GM12864 (cell line): Measurements from ENCODE around the gene STPG4.

Experiments used
- DNase-seq: peaks from one replicate; pipeline ENCODE4 v3.0.0-alpha.2; 2011; ENCODE audit warnings: low read depth
- H3K4me3 ChIP-seq: 2 replicates; pipeline ENCODE4 v1.5.1; 2011; ENCODE audit warnings: mild to moderate bottlenecking, low read depth, low read length, control low read depth
- TF ChIP-seq, protein P1 (sequence below): IDR thresholded peaks from 2 replicates; pipeline ENCODE4 v1.5.1; 2011; ENCODE audit warnings: low read depth, mild to moderate bottlenecking, moderate library complexity, low read length, control low read depth, inconsistent platforms; ENCODE audit errors: missing control alignments

The STPG4 gene

DNA sequence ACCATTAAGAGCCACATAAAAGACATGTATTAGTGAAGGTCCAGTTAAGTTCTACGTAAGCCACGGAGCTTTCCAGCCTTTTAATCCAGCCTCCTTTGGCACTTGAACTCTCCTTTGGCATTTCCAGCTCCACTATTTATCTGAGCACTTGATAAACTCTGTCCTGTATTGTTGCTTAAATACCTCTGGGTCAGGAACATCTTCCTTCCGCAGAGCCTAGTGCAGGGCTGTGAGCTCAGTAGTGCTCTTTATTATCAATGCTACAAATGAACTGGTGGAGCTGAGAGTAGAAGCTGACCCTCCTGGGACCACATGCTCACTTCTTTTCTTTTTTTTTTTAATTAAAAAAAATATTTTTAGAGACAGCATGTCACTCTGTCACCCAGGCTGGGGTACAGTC is 4.9 kb downstream of the STPG4 start:
- TF ChIP-seq, protein P1, sequence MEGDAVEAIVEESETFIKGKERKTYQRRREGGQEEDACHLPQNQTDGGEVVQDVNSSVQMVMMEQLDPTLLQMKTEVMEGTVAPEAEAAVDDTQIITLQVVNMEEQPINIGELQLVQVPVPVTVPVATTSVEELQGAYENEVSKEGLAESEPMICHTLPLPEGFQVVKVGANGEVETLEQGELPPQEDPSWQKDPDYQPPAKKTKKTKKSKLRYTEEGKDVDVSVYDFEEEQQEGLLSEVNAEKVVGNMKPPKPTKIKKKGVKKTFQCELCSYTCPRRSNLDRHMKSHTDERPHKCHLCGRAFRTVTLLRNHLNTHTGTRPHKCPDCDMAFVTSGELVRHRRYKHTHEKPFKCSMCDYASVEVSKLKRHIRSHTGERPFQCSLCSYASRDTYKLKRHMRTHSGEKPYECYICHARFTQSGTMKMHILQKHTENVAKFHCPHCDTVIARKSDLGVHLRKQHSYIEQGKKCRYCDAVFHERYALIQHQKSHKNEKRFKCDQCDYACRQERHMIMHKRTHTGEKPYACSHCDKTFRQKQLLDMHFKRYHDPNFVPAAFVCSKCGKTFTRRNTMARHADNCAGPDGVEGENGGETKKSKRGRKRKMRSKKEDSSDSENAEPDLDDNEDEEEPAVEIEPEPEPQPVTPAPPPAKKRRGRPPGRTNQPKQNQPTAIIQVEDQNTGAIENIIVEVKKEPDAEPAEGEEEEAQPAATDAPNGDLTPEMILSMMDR, result no peak
- no peak for DNase-seq
- no peak overlapping the region for H3K4me3 ChIP-seq

DNA sequence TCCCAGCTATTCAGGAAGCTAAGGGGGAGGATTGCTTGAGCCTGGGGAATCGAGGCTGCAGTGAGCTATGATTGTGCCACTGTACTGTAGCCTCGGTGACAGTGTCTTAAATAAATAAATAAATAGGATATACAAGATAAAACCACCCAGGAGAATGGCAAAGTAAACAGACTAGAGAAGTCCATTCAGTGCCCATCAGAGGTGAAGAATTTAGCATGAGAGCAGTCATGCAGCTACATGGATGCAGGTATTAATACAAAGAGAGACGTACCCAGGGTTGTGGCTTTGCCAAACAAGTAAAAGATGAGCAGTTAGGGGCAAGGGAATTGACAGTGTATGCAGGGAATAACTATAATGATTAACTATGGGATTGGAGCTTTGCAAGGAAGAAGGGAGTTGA is 8.1 kb downstream of the STPG4 start:
- DNase-seq, result no peak
- TF ChIP-seq, protein P1, result no peak
- no peak overlapping the region for H3K4me3 ChIP-seq

DNA sequence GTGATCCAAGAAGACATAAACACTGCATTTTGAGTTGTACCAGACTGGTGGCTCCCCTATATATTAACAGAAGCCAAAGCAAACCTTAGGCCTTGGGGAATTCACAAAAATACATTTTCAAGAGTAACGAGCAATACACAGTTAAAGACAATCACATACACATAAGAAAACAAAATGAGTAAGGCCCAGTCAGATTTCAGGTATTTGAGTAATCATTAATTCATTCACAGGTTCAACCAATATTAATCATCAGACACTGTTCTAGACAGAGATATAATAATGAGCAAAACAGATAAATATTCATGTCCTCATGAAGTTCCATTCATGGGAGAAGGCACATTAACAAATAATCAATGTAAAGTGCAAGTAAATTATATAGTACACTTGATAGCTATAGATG is 9.6 kb downstream of the STPG4 start:
- TF ChIP-seq, protein P1, result no peak
- no peak for DNase-seq

DNA sequence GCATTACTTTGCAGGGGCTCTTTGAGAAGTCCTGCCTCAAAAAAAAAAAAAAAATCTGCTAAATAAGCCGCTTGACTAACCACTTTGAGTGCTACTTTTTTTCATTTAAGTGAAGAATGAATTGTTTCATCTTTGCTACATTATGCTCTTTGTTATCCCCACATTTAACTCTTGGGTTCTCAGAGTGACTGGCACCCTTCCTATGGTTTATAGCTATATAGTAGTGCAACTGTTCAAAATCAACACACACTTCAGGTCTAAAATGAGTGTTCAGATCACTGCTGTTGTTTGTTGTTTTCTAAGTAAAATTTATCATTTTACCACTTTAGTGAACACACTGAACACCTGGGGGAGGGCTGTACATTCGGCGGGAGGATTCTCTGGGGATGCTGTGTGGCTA is 13.6 kb downstream of the STPG4 start:
- no peak overlapping the region for H3K4me3 ChIP-seq
- DNase-seq, result no peak
- TF ChIP-seq, protein P1, result no peak

More for the DNA sequence above, 9.6 kb downstream of the STPG4 start:
- no peak overlapping the region for H3K4me3 ChIP-seq

DNA sequence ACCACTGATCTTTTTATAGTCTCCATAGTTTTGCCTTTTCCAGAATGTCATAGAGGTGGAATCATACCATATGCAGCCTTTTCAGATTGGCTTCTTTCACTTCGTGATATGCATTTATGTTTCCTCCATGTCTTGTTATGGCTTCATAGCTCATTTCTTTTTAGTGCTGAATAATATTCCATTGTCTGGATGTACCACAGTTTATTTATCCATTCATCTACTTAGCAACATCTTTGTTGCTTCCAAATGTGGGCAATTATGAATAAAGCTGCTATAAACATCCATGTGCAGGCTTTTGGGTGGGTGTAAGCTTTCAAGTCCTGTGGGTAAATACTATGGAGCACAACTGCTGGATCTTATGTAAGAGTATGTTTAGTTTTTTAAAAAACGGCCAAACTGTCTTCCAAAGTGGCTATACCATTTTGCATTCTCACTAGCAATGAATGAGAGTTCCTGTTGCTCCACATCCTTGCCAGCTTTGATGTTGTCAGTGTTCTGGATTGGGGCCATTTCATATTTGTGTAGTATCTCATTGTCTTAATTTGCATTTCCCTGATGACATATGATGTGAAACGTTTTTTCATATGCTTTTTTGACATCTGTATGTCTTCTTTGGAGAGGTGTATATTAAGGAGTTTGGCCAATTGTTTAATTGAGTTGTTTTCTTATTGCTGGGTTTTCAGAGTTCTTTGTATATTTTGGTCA is 20.6 kb downstream of the STPG4 start:
- no peak overlapping the region for H3K4me3 ChIP-seq
- DNase-seq, result no peak
- TF ChIP-seq, protein P1, result no peak

DNA sequence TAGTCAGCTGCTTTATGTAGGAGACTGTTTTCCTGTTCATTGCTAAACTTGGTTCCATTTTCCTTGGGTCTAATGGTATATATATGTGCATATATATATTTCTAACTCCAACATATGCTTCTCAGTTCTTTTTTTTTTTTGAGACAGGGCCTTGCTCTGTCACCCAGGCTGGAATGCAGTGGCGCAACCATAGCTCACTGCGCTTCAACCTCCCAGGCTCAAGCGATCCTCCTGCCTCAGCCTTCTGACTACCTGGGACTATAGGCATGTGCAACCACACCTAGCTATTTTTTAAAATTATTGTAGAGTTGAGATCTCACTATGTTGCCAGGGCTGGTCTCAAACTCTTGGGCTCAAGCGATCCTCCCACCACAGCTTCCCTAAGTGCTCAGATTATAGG is 22.1 kb downstream of the STPG4 start:
- DNase-seq, result no peak
- no peak overlapping the region for H3K4me3 ChIP-seq
- TF ChIP-seq, protein P1, result no peak

DNA sequence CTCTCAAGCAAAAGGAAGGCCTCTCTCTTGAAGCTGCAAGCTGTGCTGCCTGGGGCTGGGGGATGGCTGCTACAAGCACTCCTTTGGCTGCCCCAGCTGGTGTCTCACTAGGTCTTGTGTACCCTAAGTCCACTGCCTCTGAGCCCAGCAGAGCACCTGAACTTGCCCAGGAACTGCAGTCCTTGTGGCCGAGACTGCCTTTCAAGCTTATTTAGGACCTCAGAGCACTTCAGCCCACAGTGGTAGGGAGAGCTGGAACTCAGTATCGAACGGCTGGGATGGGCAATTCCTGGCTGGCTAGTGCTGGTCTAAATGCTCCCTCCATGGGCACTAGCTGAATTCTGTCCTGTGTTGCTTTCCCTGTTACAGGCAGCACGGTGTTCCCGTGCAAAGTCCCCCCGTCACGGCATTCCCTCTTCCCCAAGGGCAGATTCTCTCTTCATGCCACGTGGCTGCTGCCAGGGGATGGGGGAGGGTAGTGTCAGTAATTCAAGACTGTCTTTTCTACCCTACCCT is 25.9 kb downstream of the STPG4 start:
- H3K4me3 ChIP-seq, result no peak overlapping the region
- TF ChIP-seq, protein P1, result no peak
- DNase-seq, result no peak
